Mammary microvascular endothelial cell (primary cell): ENCODE data around the gene GABRR2. TPM values are rescaled to one million over a fixed set of nuclear protein-coding genes. Genes with fewer than 3 reads are reported as not detected.

Experiments used
- total RNA-seq: library from RNA; depleted of rRNA; stranded (reverse); fragments of >200 nt; gene quantifications from 2 replicates; pipeline ENCODE4 v1.2.3, GENCODE V29; 2015

Gene GABRR2
- 0.39 TPM in 1 of 2 replicates, not detected in the other for total RNA-seq

DNA sequence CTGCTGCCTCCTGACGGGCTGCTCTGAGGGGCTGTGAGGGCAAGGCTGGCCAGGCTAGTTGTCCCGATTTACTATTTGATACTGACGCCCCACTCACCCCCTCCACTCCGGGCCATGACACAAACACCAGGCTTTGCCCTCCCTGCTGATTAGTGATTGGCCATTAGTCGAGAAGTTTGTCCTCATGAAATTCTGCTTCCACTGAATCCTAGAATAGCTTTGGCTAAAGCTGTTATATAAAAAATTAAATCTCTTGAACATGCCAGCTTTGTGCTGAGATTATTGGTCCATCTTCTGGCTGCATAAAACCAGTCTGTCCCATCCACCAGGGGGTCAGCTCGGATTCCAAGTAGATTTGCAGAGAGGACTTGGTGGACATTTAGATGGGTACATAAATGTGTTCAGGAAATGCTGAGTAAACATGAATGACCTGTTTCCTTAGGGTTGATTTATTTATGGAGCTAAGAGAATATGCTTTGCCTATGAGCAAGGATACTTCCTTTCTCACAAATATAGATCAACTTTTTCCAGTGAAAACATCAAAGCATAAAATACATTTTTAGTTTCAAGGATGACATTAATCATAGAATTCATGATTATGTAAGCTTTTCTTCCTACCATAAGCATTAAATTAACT is at the start of gene GABRR2:
Gene GABRR2 (minus strand): TSS at position 51 of the 637 bp plus-strand sequence. CDS start 134 bp downstream, outside the sequence.

DNA sequence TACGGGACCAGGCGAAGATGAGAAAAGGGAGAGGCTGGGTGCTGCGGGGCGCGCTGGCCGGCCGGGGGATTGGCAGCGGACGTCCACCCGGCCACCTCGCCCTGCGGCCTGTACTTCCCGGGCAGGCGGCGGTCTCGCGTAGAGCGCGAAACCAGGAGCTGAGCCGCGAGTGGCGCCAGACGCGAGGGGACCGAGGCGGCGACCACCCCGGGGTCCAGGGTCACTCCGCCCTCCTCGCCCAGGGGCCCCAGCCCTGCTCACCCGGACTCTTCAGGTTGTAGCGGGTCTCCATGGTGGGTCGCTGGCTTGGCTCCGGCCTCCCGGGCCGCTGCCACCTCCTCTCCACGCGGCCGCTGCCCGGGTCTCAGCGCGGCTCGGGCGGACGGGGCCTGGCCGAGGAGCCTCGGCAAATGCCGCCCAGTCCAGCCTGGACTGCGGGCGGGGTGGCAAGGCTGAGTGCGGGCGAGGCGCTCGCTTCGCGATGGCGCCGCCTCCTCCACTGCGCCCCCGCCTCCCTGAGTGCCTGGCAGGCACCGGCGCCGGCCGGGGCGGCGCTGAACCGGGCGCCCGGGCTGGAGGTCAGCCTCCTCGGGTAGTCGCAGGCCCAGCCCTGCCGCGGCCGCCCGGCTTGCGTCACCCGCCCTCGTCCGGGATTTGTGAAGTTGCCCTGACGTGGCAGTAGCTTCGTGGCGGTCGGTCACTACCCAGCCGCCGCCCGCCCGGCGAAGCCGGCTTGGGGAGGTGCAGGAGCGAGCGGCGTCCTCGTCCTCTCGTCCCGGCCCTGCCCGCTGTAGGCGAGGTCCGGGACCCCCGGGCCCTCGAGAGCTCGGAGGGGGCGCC is 37.4 kb upstream of the GABRR2 start, which contains the start of gene UBE2J1:
Gene UBE2J1 (minus strand): TSS at position 445 of the 840 bp plus-strand sequence. CDS start 153 bp downstream, at position 292.

DNA sequence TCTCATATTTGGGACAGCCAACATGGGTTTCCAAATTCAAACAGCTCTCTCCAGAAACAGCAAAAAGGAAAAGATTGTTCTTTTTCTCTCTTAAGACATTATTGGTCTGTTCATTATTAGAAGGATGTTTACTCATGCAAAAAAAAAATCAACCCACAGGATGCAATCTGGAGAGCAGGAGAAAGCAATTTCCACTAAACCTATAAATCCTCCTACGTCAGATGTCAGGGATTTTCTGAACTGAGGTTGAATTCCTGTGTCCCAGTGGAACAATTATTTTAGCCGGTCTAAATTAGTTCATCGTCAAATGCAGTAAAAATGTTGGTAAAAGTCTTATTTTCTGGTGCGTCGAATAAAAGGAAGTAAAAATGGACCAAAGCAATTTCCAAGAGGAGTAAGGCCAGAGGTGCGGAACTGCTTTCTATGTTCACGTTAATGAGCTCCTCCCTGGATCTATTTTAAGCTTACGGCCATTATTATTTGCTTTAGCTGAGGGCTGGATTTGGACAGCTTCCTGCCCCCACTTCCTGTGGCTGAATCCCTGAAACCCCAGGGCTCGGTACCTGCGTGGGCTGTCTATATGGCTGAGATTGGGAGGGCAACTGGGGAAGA is 97.7 kb downstream of the GABRR2 start, which contains the start of gene GABRR1:
Gene GABRR1 (minus strand): TSS at position 60 of the 612 bp plus-strand sequence. CDS start 36 bp downstream, at position 24.

Other genes starting within 250 kb of the GABRR2 start
- gene PNRC1, start 234.5 kb downstream of the GABRR2 start, total RNA-seq: 44.6 and 44.7 TPM in 2 replicates
- 0.10 and 0.13 TPM in 2 replicates for gene SRSF12, start 197.2 kb downstream of the GABRR2 start, total RNA-seq
- 19.1 and 19.9 TPM in 2 replicates for gene PM20D2, start 169.2 kb downstream of the GABRR2 start, total RNA-seq
- gene GABRR1, start 97.9 kb downstream of the GABRR2 start, total RNA-seq: not detected in 2 replicates
- gene UBE2J1, start 37.4 kb upstream of the GABRR2 start, total RNA-seq: 103 and 111 TPM in 2 replicates
- 2.9 and 3.1 TPM in 2 replicates for gene RRAGD, start 97.0 kb upstream of the GABRR2 start, total RNA-seq
- gene ANKRD6, start 117.9 kb upstream of the GABRR2 start, total RNA-seq: 3.2 and 3.6 TPM in 2 replicates